Measurements from ENCODE around the gene ADCY3.

DNA sequence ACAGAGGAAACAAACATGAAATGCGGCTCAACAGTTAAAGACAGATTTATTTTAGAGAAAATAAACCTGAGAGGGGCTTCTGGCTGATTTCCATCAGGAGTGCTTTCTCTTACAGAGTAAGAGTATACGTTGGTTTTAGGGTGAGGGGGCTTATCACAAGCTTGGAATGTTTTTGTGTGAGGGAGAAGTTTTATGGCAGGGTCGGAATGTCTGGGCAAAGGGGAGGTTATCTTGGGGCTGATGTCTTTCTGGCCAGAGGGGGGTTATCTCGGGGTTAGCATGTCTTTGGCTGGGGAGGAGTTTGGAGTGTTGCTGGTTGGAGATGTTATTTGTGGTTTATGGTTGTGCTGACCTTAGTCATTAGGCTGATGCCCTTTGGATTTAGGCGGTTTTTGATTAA lies 149.0 kb downstream of the ADCY3 start:
- no peak for TF ChIP-seq CTCF (IDR thresholded peaks at IDR 0.05 in 4 of 5, conservative IDR thresholded peaks at IDR 0.05 in 1 of 5)
- TF ChIP-seq POLR2A (IDR thresholded peaks at IDR 0.05), result no peak
